RWPE1 (cell line): ENCODE measurements around the gene CACNB1.
A peak's percentile ranks its signal among the peaks of the same experiment; 100 is the strongest.

Experiments used
- CTCF ChIA-PET: fragments of 350-600 bp; sonication (Branson Sonifier 250); formaldehyde crosslinking; extraction: SDS; loops from one replicate; lab custom pipeline; 2021; lab: Yijun Ruan, JAX
- POLR2A ChIA-PET: fragments of 400-600 bp; formaldehyde crosslinking; extraction: SDS; loops from one replicate; lab custom pipeline; 2020; ENCODE audit warnings: antibody characterized with exemption; ENCODE audit not compliant: low non-redundant PET; lab: Yijun Ruan, JAX
- DNase-seq: peaks from one replicate; pipeline ENCODE4 v3.0.0; 2012; ENCODE audit warnings: low spot score
- H3K27ac ChIP-seq: fragments of 450-650 bp; 2 replicates; pipeline ENCODE4 v1.5.1; 2017
- TF ChIP-seq, protein P1 (sequence below): fragments of 450-650 bp; conservative IDR thresholded peaks from 2 replicates; pipeline ENCODE4 v1.5.1; 2017; ENCODE audit warnings: low read depth, mild to moderate bottlenecking

CACNB1 gene

DNA sequence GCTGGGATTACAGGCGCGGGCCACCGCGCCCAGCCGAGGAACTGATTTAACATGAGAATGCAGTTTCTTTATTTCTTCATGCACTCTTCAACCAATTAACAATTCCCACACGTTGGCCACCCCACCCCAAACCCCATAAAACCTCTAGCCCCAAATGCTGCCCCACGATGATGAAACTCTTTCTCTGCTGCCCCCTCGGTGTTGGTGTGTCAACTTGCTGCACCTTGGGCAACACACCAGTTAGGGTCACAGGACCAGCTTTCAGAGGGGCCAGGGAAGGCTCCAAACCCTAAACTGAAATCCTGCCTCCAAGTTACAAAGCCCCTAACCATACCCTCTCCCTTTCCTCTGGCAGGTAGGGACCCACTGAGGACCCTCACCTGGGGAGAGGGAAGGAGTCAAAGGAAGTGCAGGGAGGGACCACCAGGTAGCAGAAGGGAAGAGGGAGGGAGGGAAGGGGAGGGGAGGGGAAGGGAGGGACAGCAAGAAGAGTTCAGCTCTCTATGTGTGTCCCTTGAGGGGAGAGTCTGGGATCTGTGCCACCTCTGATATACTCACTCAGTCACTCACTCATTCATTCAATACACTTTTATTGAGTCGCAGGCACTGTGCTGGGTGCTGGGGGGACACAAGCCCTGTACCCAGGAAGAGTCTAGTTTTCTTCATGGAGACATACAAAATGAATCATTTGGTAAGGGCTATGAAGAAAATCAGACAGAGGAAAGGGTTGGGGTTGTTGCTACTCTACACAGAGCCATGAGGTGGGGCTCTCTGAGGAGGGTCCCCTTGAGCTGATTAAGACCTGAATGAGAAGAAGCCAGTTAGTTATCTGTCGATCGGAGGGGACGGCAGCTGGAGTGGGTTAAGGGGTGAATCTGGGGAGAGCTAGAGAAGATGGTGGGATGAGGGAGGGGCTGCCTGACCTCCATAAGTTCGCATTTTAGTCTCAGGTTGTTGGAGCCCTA lies 50.0 kb downstream of the CACNB1 start:
- no peak for DNase-seq
- ChIA-PET POLR2A (no interaction called here), CTCF (no interaction called here)
- H3K27ac ChIP-seq, result no peak overlapping the region
- TF ChIP-seq, protein P1, sequence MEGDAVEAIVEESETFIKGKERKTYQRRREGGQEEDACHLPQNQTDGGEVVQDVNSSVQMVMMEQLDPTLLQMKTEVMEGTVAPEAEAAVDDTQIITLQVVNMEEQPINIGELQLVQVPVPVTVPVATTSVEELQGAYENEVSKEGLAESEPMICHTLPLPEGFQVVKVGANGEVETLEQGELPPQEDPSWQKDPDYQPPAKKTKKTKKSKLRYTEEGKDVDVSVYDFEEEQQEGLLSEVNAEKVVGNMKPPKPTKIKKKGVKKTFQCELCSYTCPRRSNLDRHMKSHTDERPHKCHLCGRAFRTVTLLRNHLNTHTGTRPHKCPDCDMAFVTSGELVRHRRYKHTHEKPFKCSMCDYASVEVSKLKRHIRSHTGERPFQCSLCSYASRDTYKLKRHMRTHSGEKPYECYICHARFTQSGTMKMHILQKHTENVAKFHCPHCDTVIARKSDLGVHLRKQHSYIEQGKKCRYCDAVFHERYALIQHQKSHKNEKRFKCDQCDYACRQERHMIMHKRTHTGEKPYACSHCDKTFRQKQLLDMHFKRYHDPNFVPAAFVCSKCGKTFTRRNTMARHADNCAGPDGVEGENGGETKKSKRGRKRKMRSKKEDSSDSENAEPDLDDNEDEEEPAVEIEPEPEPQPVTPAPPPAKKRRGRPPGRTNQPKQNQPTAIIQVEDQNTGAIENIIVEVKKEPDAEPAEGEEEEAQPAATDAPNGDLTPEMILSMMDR, result no peak

DNA sequence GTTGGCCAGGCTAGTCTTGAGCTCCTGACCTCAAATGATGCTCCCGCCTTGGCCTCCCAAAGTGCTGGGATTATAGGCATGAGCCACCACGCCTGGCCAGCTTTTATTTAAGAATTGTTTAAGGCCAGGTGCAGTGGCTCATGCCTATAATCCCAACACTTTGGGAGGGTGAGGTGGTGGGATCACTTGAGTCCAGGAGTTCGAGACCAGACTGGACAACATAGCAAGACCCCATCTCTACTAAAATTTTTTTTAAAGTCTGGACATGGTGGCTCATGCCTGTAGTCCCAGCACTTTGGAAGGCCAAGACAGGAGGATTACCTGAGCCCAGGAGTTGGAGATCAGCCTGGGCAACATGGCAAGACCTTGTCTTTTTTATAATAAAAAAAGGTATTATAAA lies 51.2 kb downstream of the CACNB1 start:
- TF ChIP-seq, protein P1, result no peak
- DNase-seq, result no peak
- H3K27ac ChIP-seq, result no peak overlapping the region
- POLR2A ChIA-PET, result no interaction called here
- CTCF ChIA-PET, result no interaction called here

DNA sequence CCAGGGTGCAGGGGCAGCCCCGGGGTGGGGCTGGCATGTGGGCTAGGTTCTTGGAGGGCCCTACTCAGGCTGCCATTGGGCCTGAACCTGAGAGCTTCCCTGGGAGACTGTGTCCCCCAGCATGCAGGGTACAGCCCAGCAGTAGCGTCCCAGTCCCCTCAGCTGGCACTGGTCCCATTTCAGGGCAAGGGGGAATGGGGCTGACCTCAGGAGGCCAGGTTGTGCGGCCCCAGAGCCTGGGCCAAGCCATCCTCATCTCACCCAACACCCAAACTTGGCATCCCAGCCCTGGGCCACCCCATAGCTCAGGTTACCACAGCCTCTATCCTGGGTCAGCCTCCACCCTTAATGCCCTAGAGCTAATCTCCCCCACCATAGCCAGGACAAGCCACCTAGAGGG lies 52.3 kb downstream of the CACNB1 start:
- POLR2A ChIA-PET, result interaction anchor here (0.5 kb wide), 1 partner anchor 89 kb away, joined by 6 read pairs; no protein-coding TSS in a partner anchor
- TF ChIP-seq, protein P1, result no peak

DNA sequence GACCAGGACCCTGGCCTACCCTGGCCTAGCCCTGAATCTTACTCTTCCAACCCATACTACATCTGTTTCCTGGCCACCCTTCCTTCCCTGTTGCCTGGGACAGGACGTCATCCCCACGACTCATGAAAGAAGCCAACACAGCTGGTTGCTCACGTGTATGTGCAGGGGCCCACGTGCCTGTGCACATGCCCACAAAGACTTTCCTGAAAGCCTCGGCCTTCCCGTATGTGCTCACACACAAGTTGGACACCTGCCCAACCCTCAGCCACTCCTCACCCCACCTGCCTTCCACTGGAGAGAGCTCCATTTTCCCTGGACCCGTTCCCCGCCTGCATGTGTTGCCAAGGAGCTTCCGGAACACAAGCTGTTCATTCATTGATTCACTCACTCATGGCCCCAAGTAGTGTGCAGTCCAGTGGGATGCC lies 53.0 kb downstream of the CACNB1 start:
- peak; percentile 70 for DNase-seq
- TF ChIP-seq, protein P1, result no peak
- CTCF ChIA-PET, result interaction anchor here (1.2 to 1.3 kb wide), 2 partner anchors 8 to 161 kb away, joined by 5 read pairs; no protein-coding TSS in a partner anchor
- POLR2A ChIA-PET, result interaction anchor here (0.5 kb wide), 1 partner anchor 88 kb away, joined by 6 read pairs; no protein-coding TSS in a partner anchor
- peak overlapping the region; percentile 70 for H3K27ac ChIP-seq

More for the DNA sequence above, 52.3 kb downstream of the CACNB1 start:
- H3K27ac ChIP-seq, result peak overlapping the region; percentile 70
- no peak for DNase-seq
- CTCF ChIA-PET, result interaction anchor here (0.5 to 1.2 kb wide), 2 partner anchors 11 to 162 kb away, joined by 4 to 5 read pairs; no protein-coding TSS in a partner anchor

DNA sequence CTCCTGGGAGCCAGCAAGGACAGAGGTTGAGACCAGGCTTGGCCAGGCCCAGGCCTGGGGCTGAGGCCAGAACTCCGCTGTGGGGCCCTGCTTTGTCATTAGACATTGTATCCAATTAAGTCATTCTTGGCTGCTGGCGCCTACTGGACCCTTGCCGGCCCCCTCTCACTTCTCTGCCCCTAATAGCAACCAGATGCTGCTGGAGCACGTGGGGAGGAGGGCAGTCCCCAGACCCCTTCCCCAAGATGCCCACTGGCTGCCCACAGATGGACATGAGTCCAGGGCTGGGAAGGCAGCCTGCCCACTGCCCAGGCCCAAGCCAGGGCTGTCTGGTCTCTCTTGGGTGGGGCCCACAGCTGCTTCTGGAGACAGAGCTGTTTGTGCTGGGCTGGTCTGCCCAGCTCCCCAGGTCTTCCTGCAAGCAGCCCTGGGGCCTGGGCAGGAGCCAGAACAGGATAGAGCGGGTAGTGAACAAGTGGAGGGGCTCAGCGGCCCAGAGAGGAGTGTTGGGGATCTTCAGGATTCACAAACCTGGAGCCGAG lies 53.8 kb downstream of the CACNB1 start:
- H3K27ac ChIP-seq, result peak overlapping the region; percentile 70
- POLR2A ChIA-PET, result no interaction called here
- TF ChIP-seq, protein P1, result no peak
- DNase-seq, result no peak
- CTCF ChIA-PET, result interaction anchor here (0.6 to 1.3 kb wide), 2 partner anchors 9 to 30 kb away, joined by 4 to 5 read pairs; no protein-coding TSS in a partner anchor

DNA sequence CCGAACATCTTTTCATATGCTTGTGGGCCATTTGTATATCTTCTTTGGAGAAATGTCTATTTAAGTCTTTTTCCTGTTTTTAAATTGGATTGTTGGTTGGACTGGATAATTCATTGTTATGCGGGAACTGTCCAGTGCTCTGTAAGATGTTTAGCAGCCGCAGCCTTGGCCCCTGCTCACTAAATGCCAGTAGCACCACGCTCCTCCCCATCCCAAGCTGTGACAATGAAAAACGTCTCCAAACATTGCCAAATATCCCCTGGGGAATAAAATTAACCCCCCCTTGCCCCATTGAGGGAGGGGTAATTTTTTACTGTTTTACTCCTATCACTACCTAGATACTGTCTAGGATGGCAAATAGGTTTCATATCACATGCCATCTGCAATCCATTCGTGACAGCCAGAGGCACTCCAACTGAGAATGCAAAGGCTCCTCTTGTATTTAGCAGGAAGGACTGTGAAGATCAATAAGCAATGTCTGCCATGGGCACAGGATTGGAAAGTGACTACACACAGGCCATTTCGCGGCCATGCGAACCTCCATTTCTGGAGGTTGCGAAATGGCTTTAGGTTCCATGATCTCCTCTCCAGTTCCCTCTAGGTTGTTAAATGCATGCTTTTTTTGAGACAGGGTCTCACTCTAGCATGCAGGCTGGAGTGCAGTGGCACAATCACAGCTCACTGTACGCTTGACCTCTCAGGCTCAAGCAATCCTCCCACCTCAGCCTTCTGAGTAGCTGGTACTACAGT lies 55.4 kb downstream of the CACNB1 start:
- no peak for DNase-seq
- ChIA-PET CTCF (no interaction called here), POLR2A (no interaction called here)
- H3K27ac ChIP-seq, result no peak overlapping the region
- TF ChIP-seq, protein P1, result no peak
